Mesodermal cell (in vitro differentiated cells): ENCODE results near the gene HSPA6. TPM values are rescaled to one million over a fixed set of nuclear protein-coding genes. Genes with fewer than 3 reads are reported as not detected.
"Not testable (repeated sequence)": the region's sequence is repeated elsewhere in the genome, so short reads cannot be mapped to it uniquely, and the experiment has no call there.

Source experiments
- H3K27ac ChIP-seq: 2 replicates; pipeline ENCODE4 v1.7.0; 2013; ENCODE audit warnings: mild to moderate bottlenecking, low read depth, low read length, moderate library complexity; ENCODE audit not compliant: severe bottlenecking
- H3K36me3 ChIP-seq: 2 replicates; pipeline ENCODE4 v1.7.1; 2013; ENCODE audit warnings: mild to moderate bottlenecking, low read length, moderate library complexity; ENCODE audit not compliant: control insufficient read depth, insufficient read depth
- H3K4me1 ChIP-seq: one replicate; pipeline ENCODE4 v1.7.1; 2013; ENCODE audit warnings: mild to moderate bottlenecking, low read length; ENCODE audit not compliant: insufficient read depth, control insufficient read depth, poor library complexity, severe bottlenecking
- H3K4me3 ChIP-seq: 2 replicates; pipeline ENCODE4 v1.7.0; 2013; ENCODE audit warnings: low read length, control low read depth, mild to moderate bottlenecking; ENCODE audit not compliant: insufficient read depth, poor library complexity, severe bottlenecking; ENCODE audit errors: extremely low read depth
- H3K9me3 ChIP-seq: 2 replicates; pipeline ENCODE4 v1.7.1; 2013; ENCODE audit warnings: mild to moderate bottlenecking, low read length, moderate library complexity; ENCODE audit not compliant: control insufficient read depth
- WGBS, 2 experiments: methylation state at CpG; one replicate each; pipeline ENCODE4 v1.1.5; 2013; ENCODE audit warnings: missing lambda C conversion rate in 2 of 2; ENCODE audit not compliant: insufficient coverage in 2 of 2; 5-methylcytosine and 5-hydroxymethylcytosine counted together
- polyA plus RNA-seq, 2 experiments: library from polyadenylated mRNA; stranded (reverse); fragments of 50-300 nt; gene quantifications; one replicate each; pipeline ENCODE4 v1.2.3, GENCODE V29; 2013

The HSPA6 gene
- 0.18 TPM for polyA plus RNA-seq (2013, experiment 1 of 2)
- 0.15 TPM for polyA plus RNA-seq (2013, experiment 2 of 2)

DNA sequence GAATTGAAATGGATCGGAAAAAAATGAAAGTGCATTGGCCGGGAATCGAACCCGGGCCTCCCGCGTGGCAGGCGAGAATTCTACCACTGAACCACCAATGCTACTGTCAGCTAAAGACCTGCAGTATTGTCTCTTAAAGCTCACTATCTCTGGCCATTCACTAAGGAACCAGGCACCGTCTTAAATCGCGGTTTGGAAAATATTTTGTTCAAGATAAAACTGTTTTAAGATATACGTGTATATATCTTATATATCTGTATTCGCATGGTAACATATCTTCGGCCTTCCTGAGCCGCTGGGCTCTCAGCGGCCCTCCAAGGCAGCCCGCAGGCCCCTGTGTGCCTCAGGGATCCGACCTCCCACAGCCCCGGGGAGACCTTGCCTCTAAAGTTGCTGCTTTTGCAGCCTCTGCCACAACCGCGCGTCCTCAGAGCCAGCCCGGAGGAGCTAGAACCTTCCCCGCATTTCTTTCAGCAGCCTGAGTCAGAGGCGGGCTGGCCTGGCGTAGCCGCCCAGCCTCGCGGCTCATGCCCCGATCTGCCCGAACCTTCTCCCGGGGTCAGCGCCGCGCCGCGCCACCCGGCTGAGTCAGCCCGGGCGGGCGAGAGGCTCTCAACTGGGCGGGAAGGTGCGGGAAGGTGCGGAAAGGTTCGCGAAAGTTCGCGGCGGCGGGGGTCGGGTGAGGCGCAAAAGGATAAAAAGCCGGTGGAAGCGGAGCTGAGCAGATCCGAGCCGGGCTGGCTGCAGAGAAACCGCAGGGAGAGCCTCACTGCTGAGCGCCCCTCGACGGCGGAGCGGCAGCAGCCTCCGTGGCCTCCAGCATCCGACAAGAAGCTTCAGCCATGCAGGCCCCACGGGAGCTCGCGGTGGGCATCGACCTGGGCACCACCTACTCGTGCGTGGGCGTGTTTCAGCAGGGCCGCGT, at the start of gene HSPA6:
TSS of gene HSPA6 (plus strand) at position 724 of the 925 bp plus-strand sequence. CDS start at position 843, 119 bp downstream.
- not testable (repeated sequence) for H3K27ac ChIP-seq

DNA sequence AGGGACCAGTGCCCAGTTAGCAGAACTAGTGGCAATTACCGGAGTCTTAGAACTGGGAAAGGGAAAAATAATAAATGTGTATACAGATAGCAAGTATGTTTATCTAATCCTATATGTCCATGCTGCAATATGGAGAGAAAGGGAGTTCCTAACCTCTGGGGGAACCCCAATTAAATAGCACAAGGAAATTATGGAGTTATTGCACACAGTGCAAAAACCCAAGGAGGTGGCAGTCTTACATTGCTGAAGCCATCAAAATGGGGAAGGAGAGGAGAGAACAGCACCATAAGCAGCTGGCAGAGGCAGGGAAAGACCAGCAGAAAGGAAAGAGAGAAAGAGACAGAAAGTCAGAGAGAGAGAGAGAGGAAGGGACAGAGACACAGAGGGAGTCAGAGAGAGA, 46.6 kb upstream of the HSPA6 start:
- H3K4me3 ChIP-seq, H3K36me3 ChIP-seq, H3K4me1 ChIP-seq, H3K9me3 ChIP-seq, H3K27ac ChIP-seq: not testable (repeated sequence)
- WGBS, 2 experiments = no CpG with 5 or more reads among the region's 1 CpG

More for the DNA sequence above, at the start of gene HSPA6:
- WGBS, 2 experiments = 1% methylated on average over 35 to 40 of the region's 72 CpGs
- peak within 1 kb of the TSS; percentile 59 for H3K4me3 ChIP-seq
- H3K9me3 ChIP-seq, H3K36me3 ChIP-seq, H3K4me1 ChIP-seq: not testable (repeated sequence)

DNA sequence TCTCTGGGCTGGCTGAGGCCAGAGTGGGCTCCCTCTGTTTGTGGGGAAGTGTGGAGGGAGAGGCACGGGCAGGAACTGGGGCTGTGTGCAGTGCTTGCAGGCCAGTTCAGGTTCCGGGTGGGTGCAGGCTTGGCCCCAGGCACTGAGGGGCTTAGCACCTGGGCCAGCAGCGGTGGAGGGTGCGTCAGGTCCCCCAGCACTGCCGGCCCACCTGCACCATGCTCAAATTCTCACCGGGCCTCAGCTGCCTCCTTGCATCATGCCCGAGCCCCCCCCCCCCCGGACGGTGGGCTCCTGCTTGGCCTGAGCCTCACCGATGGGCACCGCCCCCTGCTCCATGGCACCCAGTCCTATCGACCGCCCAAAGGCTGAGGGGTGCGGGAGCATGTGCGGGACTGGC, 45.4 kb upstream of the HSPA6 start:
- Histone ChIP-seq H3K9me3 (no peaks in the 10 kb centered on the region), H3K4me1 (no peaks in the 10 kb centered on the region), H3K36me3 (no peaks in the 10 kb centered on the region), H3K27ac (no peak overlapping the region), H3K4me3 (no peak overlapping the region)
- 92 to 93% methylated on average over 4 to 12 of the region's 15 CpGs for WGBS, 2 experiments

DNA sequence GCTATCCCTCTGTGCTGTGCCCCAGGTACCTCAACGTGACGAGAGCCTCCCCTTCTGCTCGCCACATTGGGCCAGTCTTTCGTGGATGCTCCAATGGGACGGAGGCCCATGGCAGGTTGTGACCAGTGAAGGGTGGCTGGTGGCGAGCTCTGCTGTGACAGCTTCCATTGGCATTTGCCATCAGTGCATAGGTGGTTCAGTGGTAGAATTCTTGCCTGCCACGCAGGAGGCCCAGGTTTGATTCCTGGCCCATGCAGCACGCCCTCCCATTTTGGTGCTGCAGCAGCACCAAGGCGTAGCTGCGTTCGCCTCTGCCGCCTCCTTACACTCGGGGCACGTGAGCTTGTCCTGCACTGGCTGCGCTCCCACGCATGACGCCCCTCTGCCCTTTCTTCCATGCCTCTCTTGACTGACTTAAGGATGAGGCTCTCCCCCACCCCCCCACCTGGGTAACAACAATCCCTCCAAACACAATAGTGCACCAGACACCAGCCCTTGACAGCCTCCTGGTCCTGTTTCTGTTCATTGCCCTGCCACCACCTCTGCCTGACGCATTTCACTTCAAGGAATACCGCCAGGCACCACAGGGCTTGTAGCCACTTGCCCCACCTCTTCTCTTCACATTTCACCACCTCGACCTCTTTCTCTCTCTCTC, 43.8 kb upstream of the HSPA6 start:
- no peaks in the 10 kb centered on the region for H3K4me1 ChIP-seq
- H3K9me3 ChIP-seq = no peaks in the 10 kb centered on the region
- no peak overlapping the region for H3K4me3 ChIP-seq
- H3K36me3 ChIP-seq = no peaks in the 10 kb centered on the region
- H3K27ac ChIP-seq = no peak overlapping the region
- WGBS, 2 experiments = 79 to 80% methylated on average over 16 to 20 of the region's 20 CpGs

DNA sequence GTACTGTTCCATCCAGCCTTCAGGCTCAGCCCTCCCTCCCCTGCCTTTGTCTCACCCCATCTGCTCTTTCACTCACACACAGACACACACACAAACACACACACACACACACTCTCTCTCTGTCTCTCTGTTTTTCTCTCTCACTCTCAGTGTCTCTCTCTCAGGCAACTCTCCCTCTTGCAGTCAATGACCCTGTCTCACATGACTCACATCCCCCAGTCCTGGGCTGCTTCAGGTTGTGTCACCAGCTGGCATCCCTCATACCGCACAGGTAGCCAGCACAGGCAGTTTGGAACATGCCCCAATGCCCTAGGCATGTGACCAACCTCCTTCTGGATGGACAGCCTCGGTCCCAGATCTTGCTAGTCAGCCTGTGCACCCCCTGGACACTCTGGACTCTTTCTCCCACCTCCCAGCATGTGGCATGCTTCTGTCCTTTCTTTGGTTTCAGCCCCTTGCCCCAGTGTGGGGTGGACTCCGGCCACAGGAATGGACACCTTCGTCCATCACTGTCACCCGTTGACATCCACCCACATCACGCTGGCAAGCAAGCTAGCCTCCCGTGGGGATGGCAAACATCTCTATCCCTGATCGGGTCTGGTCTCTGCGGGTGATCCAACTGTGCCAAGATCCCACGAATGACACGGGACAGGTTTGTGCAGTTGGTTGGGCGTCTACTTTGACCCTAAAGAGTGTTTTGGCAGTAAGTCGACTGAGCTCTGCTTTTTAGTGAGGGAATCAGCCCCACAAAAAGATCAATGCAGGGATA, 42.5 kb upstream of the HSPA6 start:
- H3K4me3 ChIP-seq = no peak overlapping the region
- 79 to 85% methylated on average over 12 to 13 of the region's 13 CpGs for WGBS, 2 experiments
- H3K36me3 ChIP-seq = no peaks in the 10 kb centered on the region
- no peaks in the 10 kb centered on the region for H3K4me1 ChIP-seq
- no peak overlapping the region for H3K27ac ChIP-seq
- H3K9me3 ChIP-seq = no peaks in the 10 kb centered on the region

DNA sequence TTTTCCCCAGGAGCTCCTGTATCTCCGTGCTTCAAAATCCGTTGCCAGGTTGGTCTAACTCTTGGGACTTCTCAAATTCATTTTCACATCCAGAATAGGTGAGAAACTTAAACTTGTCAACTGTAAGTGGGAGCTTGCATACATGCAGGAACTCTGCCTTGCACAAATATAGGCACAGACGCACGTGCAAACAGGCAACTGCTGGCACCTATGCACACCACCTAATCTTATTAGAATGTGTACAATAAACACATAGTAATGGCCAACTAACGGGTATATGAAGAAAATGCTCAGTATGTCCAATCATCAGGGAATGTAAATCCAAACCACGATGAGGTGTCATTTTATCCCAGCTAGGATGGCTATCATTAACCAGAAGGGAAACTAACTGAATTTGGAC, 41.7 kb upstream of the HSPA6 start:
- 87 to 100% methylated on average over 1 to 3 of the region's 6 CpGs for WGBS, 2 experiments
- no peaks in the 10 kb centered on the region for H3K36me3 ChIP-seq
- no peaks in the 10 kb centered on the region for H3K9me3 ChIP-seq
- H3K27ac ChIP-seq = no peak overlapping the region
- H3K4me3 ChIP-seq = no peak overlapping the region
- H3K4me1 ChIP-seq = no peaks in the 10 kb centered on the region

DNA sequence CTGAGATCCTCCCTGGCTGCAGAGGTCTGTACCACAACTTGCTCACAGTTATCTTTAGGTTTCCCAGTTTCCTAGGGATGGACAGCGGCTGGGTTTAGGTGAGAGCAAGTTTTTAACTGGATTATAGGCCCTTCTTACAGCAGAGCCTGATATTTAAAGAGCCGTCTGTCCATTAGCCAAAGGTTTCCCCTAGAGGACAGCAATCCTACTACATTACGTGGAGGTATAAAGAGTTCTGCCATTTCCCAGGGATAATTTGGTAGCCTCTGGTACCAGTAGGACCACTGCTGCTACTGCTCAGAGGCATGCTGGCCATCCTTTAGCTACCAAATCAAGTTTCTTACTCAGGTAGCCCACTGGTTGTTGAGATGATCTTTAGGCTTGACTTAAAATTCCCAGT, 41.0 kb upstream of the HSPA6 start:
- Histone ChIP-seq H3K27ac (no peak overlapping the region), H3K4me3 (no peak overlapping the region), H3K9me3 (no peaks in the 10 kb centered on the region), H3K36me3 (no peaks in the 10 kb centered on the region), H3K4me1 (no peaks in the 10 kb centered on the region)
- WGBS, 2 experiments = 67 to 68% methylated on average over 2 of the region's 3 CpGs

DNA sequence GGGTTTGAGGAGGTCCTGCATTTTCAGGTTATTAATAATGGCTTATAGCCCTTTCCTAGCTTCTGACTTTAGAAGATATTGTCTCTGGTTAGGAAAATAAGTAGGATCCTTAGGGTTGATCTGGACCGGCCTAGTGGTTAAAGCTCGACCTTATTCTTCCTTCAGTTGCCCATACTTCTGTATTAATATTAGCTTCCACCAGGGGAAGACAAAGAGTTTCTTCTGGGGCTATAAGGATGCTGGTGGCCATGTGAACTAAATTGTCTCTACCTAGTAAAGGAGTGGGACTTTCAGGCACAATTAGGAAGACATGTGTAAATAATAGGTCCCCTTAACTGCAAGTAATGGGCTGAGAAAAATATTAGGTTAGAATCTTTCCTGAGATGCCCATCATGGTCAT, 39.7 kb upstream of the HSPA6 start:
- H3K9me3 ChIP-seq = no peaks in the 10 kb centered on the region
- H3K27ac ChIP-seq = no peak overlapping the region
- no peaks in the 10 kb centered on the region for H3K4me1 ChIP-seq
- no peak overlapping the region for H3K4me3 ChIP-seq
- WGBS, 2 experiments = no CpG with 5 or more reads among the region's 2 CpGs
- H3K36me3 ChIP-seq = no peaks in the 10 kb centered on the region

DNA sequence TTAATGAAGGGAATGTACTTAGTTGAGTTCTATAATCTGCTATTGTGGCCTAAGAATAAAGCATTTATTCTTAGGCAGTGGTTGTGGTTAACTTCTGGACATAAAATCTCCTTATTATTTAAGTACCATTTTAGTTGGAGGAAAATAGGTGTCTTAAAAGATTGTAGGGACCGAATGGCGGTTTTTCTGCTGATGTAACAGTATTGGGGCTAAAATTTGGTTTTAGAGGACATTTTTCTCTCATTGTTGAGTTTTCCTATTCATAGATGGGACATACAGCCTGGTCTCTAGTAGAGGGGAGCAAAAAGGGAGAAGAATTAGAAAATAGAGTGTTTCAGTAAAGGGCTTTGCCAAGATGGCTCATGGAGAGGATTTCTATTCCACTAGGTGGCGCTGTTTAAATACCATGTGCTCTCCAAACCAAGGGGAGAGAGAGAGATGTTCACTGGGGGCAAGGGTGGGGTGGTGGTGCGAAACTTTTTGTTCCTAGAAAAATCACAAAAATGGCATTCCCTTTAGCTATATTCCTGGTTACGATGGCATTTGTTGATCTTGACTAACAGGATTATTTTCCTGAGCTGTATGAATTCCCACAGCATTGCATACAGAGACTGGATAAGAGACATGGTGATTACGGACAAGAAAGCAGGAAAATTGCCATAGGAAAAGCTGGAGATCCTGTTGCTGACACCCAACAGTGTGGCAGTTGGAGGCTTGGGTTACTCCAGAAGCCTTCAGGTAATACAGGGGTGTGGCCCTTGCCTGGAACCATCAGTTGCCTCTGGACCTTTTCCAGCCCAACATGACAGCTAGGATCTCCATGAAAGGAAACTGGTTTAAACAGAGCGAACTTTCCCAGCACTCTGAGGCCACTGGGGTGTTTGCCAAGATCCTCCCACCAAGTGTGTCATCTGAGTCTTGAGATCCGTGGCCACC, 37.3 kb upstream of the HSPA6 start:
- H3K9me3 ChIP-seq = no peaks in the 10 kb centered on the region
- H3K4me3 ChIP-seq = no peak overlapping the region
- H3K36me3 ChIP-seq = no peaks in the 10 kb centered on the region
- H3K27ac ChIP-seq = no peak overlapping the region
- no peaks in the 10 kb centered on the region for H3K4me1 ChIP-seq
- WGBS, 2 experiments = 63 to 68% methylated on average over 3 to 6 of the region's 8 CpGs

DNA sequence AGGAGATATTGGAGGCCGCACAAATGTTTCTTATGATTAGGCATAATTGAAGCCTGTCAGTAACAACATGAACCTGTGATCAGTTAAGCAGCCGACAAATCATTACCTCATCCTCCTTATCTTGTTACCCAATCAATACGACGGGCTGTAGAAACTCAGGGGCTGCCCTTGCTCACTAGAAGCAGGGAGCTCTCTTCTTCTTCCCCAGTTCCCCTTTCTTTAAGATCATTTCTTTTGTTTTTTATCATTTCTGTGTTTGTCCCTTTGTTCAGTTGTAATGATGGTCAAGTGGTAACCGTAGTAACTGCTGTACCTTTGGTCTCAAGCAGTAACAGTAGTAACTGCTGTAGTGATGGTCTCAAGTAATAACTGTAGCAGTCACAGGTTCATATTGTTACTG, 32.9 kb upstream of the HSPA6 start:
- WGBS, 2 experiments = 90 to 95% methylated on average over 3 to 4 of the region's 5 CpGs
- Histone ChIP-seq H3K9me3 (no peaks in the 10 kb centered on the region), H3K36me3 (no peaks in the 10 kb centered on the region), H3K4me3 (no peak overlapping the region), H3K27ac (no peak overlapping the region), H3K4me1 (no peaks in the 10 kb centered on the region)
